T-helper 2 cell treated with Interferon-gamma antibody and Interleukin-4, amounts not matched to agents 5 μg/mL and 100 μg/mL, for 36 hours (primary cell): ENCODE results near the gene XRCC5.

Experiments
- DNase-seq: peaks from one replicate; pipeline ENCODE4 v3.0.0; 2021; ENCODE audit warnings: low spot score
- H3K27ac Mint-ChIP-seq: one replicate; pipeline ENCODE4 v1.8.0; 2021; ENCODE audit warnings: mild to moderate bottlenecking, mixed read lengths
- H3K27me3 Mint-ChIP-seq: one replicate; pipeline ENCODE4 v1.8.0; 2021; ENCODE audit warnings: low read depth, mixed read lengths
- H3K36me3 Mint-ChIP-seq: one replicate; pipeline ENCODE4 v1.8.0; 2021; ENCODE audit warnings: low read depth, mixed read lengths
- H3K4me1 Mint-ChIP-seq: one replicate; pipeline ENCODE4 v1.8.0; 2021; ENCODE audit warnings: low read depth, mixed read lengths
- H3K4me3 Mint-ChIP-seq: one replicate; pipeline ENCODE4 v1.8.0; 2022; ENCODE audit warnings: mild to moderate bottlenecking, moderate library complexity, mixed read lengths
- H3K9me3 Mint-ChIP-seq: one replicate; pipeline ENCODE4 v1.8.0; 2021; ENCODE audit warnings: mixed read lengths

XRCC5 gene

DNA sequence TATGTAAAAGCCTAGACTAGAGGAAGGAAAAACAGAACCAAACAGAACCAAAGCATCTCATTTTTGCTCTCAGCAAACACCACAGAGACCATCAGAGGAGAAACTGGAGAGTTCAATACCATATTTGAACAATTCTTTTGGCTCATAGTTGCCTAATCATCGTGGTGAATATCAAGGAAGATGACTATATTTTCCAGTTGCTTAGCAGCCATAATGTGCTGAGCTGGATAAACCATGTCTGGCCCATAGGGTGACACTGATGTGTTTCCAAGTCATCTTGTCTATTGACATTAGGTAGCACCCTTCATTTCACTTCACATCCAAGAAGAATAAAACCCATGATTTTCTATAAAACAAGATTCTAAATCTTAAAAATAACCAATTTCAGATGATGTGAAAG is 5.9 kb upstream of the XRCC5 start:
- Mint-ChIP-seq H3K4me3 (no peak overlapping the region), H3K36me3 (peaks cover 1% of the 10 kb centered on the region), H3K27ac (no peak overlapping the region), H3K9me3 (no peaks in the 10 kb centered on the region), H3K4me1 (peaks cover 4% of the 10 kb centered on the region), H3K27me3 (no peaks in the 10 kb centered on the region)
- no peak for DNase-seq

DNA sequence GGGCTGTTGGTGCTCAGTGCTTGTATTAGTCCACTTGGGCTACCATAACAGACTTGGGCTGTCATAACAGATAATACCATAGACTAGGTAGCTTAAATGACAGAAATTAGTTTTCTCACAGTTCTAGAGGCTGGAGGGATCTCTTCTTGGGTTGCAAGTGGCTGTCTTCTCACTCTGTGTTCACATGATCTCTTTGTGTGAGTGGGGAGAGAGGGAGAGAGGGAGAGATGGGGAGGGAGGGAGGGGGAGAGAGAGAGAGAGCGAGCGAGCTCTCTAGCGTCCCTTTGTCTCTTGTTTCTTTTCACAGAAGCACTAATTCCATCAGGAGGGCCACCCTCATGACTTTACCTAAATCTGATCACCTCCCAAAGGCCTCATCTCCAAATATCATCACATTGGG is 4.5 kb upstream of the XRCC5 start:
- Mint-ChIP-seq H3K4me3 (no peak overlapping the region), H3K4me1 (peaks cover 11% of the 10 kb centered on the region), H3K36me3 (peaks cover 4% of the 10 kb centered on the region), H3K9me3 (no peaks in the 10 kb centered on the region), H3K27me3 (peaks cover 2% of the 10 kb centered on the region), H3K27ac (no peak overlapping the region)
- no peak for DNase-seq

DNA sequence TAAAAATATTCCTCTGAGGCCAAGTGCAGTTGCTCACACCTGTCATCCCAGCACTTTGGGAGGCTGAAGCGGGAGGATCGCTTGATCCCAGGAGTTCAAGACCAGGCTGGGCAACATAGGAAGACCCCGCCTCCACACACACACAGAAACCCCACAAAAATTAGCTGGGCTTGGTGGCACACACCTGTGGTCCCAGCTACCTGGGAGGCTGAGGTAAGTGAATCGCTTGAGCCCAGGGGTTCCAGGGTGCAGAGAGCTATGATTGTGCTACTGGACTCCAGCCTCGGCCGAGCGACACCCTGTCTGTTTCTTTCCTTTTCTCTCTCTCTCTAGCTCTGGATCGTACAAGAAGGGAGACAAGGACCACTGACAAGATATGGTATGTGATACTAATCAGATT is 1.8 kb upstream of the XRCC5 start:
- H3K9me3 Mint-ChIP-seq, result no peaks in the 10 kb centered on the region
- no peak overlapping the region for H3K4me3 Mint-ChIP-seq
- peaks cover 27% of the 10 kb centered on the region for H3K4me1 Mint-ChIP-seq
- H3K27me3 Mint-ChIP-seq, result peaks cover 2% of the 10 kb centered on the region
- H3K36me3 Mint-ChIP-seq, result peaks cover 26% of the 10 kb centered on the region
- H3K27ac Mint-ChIP-seq, result no peak overlapping the region
- no peak for DNase-seq

DNA sequence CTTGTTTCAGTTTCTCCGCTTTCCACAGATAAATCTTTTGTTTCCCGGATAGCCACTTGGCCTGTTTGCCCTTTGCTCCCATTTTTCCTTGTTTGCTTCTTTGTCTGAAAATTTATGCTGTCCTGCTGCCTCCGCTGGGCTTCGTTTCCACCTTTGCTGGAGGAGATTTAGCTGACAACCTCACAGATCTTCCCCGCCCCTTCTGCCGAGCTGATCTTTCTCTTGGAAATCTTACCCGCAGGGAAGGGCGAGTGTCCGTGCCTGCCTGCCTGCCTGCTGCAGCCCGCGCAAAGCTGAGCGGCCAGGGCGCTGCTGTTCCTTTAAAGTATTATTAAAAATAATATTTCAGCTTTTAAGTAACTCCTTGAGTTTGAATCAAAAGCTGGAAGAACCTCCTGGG is 1.4 kb upstream of the XRCC5 start:
- Mint-ChIP-seq H3K27me3 (peaks cover 2% of the 10 kb centered on the region), H3K4me3 (no peak overlapping the region), H3K4me1 (peaks cover 31% of the 10 kb centered on the region), H3K36me3 (peaks cover 29% of the 10 kb centered on the region), H3K9me3 (no peaks in the 10 kb centered on the region), H3K27ac (no peak overlapping the region)
- DNase-seq, result no peak

DNA sequence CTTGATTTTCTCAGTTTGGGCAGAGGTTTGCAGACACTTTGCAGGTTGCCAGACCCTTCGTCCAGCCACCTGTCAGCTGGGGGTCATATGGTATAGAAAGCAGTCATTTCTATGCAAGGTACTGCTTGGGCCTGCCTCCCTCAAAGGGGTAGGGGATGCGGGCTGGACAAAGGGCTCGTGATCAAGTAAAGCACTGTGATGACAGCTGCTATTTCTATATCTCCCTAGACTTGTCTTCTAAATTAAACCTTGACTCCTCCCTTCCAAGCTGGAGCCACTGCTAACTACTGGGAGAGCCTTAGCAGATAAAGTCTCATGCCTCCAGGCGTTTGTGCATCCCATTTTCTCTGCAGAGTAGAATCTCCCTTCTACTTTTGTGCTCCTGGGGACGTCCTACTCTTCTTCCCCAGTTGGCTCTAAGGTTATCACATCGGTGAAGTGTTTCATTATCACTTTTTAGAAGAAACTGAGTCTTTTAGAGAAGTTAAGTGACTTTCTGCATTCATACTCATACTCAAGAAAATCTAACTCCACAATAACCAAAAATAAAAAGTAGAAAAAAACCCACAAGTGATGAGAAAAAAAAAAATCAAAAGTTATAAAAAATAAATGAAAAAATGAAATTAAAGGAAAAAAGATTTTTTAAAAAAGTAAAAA is 710 bp upstream of the XRCC5 start:
- H3K27ac Mint-ChIP-seq, result peak overlapping the region; percentile 98
- no peaks in the 10 kb centered on the region for H3K9me3 Mint-ChIP-seq
- DNase-seq, result no peak
- peak overlapping the region; percentile 100 for H3K4me3 Mint-ChIP-seq
- H3K4me1 Mint-ChIP-seq, result peaks cover 38% of the 10 kb centered on the region
- H3K36me3 Mint-ChIP-seq, result peaks cover 36% of the 10 kb centered on the region
- H3K27me3 Mint-ChIP-seq, result peaks cover 2% of the 10 kb centered on the region

DNA sequence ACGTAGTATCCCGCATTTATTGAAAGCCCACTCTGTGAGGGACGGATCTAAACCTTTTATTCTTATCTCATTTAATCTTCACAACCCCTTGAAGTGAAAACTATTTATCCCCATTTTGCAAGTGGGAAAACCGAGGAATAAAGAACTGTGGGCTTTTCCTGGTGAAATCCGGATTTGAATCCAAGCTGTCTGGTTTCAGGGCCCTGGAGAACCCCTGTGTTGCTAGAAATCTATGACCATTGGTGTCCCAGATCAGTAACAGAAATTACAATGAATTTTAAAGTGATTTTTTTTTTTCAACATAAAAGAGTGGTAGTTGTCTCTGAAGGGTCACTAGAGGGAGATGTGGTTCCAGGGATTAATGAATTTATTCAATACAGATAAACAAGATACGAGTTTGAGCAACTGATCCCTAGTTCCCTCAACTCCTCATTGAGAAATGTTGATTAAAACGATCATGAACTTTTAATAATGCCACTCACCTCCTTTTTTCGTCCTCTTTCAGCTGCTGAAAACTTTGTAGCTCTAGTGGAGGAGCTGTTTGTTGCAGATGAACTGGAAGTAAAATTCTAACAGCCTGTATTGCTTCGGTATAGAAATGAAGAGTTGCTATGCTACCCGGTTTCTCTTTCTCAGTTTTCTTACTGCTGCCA is 940 bp downstream of the XRCC5 start:
- Mint-ChIP-seq H3K9me3 (no peaks in the 10 kb centered on the region), H3K4me3 (peak overlapping the region; percentile 100), H3K27me3 (peaks cover 2% of the 10 kb centered on the region), H3K27ac (peak overlapping the region; percentile 98), H3K36me3 (peaks cover 52% of the 10 kb centered on the region), H3K4me1 (peaks cover 53% of the 10 kb centered on the region)
- no peak for DNase-seq

DNA sequence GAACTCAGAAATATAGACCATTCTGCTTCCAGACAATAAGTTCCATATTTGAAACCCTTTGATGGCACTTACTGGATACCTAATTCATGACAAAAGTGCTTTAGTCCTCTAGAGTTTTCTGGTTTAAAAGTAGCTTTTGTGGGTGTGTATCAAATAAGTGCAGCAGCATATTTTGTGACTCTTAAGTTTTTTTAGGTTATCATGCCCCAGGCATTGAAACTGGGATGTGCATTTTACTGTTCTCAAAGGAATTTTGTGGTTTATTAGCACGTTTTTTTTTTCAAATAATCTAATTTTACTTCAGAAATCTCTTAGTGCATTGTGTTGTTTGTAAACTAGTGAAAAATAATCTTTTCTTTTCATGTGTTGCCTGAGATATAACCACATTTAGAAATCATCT is 1.5 kb downstream of the XRCC5 start:
- H3K27ac Mint-ChIP-seq, result peak overlapping the region; percentile 98
- peaks cover 2% of the 10 kb centered on the region for H3K27me3 Mint-ChIP-seq
- H3K9me3 Mint-ChIP-seq, result no peaks in the 10 kb centered on the region
- no peak for DNase-seq
- H3K36me3 Mint-ChIP-seq, result peaks cover 56% of the 10 kb centered on the region
- peaks cover 57% of the 10 kb centered on the region for H3K4me1 Mint-ChIP-seq
- H3K4me3 Mint-ChIP-seq, result peak overlapping the region; percentile 100

DNA sequence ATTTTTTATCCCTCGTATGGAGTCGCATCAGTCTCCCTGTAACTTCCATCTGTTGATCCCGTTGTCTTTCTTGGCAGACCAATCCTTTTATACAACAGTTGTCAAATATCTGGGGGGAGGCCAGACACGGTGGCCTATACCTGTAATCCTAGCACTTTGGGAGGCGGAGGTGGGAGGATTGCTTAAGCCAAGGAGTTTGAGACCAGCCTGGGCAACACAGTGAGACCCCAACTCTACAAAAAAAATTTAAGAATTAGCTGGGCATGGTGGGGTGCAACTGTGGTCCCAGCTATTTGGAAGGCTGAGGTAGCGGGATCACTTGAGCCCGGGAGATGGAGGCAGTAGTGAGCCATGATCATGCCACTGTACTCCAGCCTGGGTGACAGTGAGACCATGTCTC is 2.0 kb downstream of the XRCC5 start:
- Mint-ChIP-seq H3K36me3 (peaks cover 59% of the 10 kb centered on the region), H3K9me3 (no peaks in the 10 kb centered on the region), H3K27me3 (peaks cover 2% of the 10 kb centered on the region), H3K4me1 (peaks cover 59% of the 10 kb centered on the region), H3K4me3 (peak overlapping the region; percentile 100), H3K27ac (peak overlapping the region; percentile 31)
- DNase-seq, result no peak

DNA sequence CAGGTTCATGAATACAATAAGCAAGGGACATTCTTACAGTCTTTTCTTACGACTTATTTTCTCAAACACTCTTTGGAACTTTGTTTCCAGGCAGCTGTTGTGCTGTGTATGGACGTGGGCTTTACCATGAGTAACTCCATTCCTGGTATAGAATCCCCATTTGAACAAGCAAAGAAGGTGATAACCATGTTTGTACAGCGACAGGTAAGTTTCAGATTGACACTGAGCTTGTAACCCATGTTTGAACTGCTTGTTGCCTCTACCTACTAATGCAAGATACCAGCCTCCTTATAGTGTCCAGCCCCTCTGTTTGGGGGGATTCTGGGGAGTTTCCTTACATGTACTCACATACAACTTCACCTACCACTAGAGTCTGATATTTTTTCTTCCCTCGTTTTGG is 3.8 kb downstream of the XRCC5 start:
- H3K27me3 Mint-ChIP-seq, result peaks cover 2% of the 10 kb centered on the region
- H3K36me3 Mint-ChIP-seq, result peaks cover 74% of the 10 kb centered on the region
- peaks cover 73% of the 10 kb centered on the region for H3K4me1 Mint-ChIP-seq
- H3K4me3 Mint-ChIP-seq, result peak overlapping the region; percentile 4
- H3K9me3 Mint-ChIP-seq, result no peaks in the 10 kb centered on the region
- DNase-seq, result no peak
- H3K27ac Mint-ChIP-seq, result peak overlapping the region; percentile 64

DNA sequence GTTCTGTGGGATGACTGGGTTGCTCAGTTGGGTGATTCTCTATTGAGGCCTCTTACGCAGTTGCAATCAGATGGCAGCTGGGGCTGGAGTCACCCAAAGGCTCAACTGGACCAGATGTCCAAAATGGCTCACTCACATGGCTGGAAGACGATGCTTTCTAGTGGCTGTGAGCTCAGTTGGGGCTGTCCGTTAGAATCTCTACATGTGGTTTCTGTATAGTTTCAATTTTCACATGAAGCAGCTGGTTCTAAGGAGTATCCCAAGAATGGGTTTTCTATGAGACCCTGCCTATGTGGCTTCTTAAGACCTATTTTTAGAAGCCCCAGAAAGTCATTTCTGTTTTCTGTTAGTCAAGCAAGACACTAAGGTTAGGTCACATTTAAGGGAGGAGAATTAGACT is 4.4 kb downstream of the XRCC5 start:
- Mint-ChIP-seq H3K4me3 (peak overlapping the region; percentile 4), H3K9me3 (no peaks in the 10 kb centered on the region), H3K36me3 (peaks cover 80% of the 10 kb centered on the region), H3K27ac (peak overlapping the region; percentile 64), H3K4me1 (peaks cover 75% of the 10 kb centered on the region), H3K27me3 (peaks cover 2% of the 10 kb centered on the region)
- DNase-seq, result no peak

DNA sequence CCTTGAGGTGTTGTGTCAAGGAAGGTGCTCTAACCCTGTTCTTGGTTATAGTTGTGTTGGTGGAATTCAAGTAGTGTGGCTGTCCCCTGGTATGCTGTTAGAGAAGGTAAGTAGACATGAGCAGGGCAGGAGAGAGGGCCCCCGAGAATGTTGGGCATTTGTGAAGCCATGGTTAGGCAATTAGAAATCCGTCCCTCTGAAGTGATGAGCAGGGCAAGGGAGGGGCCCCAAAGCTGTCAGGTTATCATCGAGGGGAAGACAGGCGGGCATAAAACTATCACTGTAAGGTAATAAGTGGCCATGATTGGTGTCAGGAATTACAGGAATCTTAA is 5.2 kb downstream of the XRCC5 start:
- no peaks in the 10 kb centered on the region for H3K9me3 Mint-ChIP-seq
- peaks cover 86% of the 10 kb centered on the region for H3K36me3 Mint-ChIP-seq
- peaks cover 79% of the 10 kb centered on the region for H3K4me1 Mint-ChIP-seq
- no peak for DNase-seq
- H3K4me3 Mint-ChIP-seq, result peak overlapping the region; percentile 93
- peak overlapping the region; percentile 86 for H3K27ac Mint-ChIP-seq
- no peaks in the 10 kb centered on the region for H3K27me3 Mint-ChIP-seq

DNA sequence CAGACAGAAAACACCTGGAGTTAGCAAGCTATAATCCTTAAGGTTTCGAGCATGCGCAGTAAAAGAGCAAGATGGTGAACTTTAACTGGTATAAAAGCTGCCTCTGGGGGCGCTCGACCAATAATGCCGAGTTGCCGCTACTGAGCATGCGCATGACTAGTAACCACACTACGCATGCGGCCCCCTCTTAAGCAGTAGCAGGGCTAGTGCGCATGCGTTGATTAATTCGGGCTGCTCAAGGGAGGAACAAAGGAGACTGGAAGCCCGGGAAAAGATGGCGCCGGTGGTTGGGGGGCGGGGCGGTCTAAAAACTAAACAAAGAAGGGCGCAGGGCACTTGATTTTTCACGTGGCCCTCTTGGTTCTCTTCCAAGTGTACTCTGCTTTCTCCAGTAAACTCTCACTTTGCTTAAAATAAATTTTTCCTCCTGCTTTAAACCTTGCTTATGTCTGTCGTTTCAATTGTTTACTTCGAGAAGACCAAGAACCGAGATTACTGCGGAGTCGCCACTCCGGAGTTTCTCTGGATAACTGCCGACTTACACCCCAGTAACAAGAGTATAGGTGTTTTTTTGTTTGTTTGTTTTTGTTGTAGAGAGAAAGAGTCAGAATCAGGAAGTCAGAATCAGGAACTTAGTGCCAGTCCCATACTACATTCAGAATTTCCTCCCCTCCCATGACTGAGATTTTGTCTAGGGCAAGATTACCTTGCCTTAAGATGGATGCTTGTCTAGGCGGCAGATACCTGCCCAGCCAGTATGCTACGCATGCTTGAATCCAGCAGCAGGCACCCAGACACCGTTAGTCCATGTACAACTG is 5.8 kb downstream of the XRCC5 start:
- H3K4me1 Mint-ChIP-seq, result peaks cover 81% of the 10 kb centered on the region
- peaks cover 90% of the 10 kb centered on the region for H3K36me3 Mint-ChIP-seq

DNA sequence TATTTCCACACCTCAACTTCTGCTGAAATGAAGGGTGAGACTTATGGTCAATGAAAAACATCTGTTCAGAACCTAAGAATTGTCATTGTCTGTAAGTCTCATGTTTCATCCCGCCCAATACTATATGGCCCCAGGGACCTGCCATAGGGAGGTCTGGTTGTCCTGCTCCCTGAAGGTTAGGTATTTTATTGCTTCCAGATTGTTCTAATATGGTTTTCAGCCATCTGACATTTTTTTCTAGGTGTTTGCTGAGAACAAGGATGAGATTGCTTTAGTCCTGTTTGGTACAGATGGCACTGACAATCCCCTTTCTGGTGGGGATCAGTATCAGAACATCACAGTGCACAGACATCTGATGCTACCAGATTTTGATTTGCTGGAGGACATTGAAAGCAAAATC is 7.3 kb downstream of the XRCC5 start:
- Mint-ChIP-seq H3K9me3 (no peaks in the 10 kb centered on the region), H3K27me3 (no peaks in the 10 kb centered on the region), H3K36me3 (peaks cover 89% of the 10 kb centered on the region), H3K4me3 (peak overlapping the region; percentile 53), H3K27ac (no peak overlapping the region), H3K4me1 (peaks cover 78% of the 10 kb centered on the region)
- no peak for DNase-seq

More for the DNA sequence above, 5.8 kb downstream of the XRCC5 start:
- Mint-ChIP-seq H3K4me3 (peak overlapping the region; percentile 93), H3K27me3 (no peaks in the 10 kb centered on the region), H3K27ac (peak overlapping the region; percentile 86), H3K9me3 (no peaks in the 10 kb centered on the region)
- peak; percentile 95 for DNase-seq
